ENCODE data around the gene EIF5AL1.

- TF ChIP-seq, protein P1, sequence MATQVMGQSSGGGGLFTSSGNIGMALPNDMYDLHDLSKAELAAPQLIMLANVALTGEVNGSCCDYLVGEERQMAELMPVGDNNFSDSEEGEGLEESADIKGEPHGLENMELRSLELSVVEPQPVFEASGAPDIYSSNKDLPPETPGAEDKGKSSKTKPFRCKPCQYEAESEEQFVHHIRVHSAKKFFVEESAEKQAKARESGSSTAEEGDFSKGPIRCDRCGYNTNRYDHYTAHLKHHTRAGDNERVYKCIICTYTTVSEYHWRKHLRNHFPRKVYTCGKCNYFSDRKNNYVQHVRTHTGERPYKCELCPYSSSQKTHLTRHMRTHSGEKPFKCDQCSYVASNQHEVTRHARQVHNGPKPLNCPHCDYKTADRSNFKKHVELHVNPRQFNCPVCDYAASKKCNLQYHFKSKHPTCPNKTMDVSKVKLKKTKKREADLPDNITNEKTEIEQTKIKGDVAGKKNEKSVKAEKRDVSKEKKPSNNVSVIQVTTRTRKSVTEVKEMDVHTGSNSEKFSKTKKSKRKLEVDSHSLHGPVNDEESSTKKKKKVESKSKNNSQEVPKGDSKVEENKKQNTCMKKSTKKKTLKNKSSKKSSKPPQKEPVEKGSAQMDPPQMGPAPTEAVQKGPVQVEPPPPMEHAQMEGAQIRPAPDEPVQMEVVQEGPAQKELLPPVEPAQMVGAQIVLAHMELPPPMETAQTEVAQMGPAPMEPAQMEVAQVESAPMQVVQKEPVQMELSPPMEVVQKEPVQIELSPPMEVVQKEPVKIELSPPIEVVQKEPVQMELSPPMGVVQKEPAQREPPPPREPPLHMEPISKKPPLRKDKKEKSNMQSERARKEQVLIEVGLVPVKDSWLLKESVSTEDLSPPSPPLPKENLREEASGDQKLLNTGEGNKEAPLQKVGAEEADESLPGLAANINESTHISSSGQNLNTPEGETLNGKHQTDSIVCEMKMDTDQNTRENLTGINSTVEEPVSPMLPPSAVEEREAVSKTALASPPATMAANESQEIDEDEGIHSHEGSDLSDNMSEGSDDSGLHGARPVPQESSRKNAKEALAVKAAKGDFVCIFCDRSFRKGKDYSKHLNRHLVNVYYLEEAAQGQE (IDR thresholded peaks at IDR 0.05; ENCODE audit: unreplicated experiment) = no peak
- TF ChIP-seq, protein P2, sequence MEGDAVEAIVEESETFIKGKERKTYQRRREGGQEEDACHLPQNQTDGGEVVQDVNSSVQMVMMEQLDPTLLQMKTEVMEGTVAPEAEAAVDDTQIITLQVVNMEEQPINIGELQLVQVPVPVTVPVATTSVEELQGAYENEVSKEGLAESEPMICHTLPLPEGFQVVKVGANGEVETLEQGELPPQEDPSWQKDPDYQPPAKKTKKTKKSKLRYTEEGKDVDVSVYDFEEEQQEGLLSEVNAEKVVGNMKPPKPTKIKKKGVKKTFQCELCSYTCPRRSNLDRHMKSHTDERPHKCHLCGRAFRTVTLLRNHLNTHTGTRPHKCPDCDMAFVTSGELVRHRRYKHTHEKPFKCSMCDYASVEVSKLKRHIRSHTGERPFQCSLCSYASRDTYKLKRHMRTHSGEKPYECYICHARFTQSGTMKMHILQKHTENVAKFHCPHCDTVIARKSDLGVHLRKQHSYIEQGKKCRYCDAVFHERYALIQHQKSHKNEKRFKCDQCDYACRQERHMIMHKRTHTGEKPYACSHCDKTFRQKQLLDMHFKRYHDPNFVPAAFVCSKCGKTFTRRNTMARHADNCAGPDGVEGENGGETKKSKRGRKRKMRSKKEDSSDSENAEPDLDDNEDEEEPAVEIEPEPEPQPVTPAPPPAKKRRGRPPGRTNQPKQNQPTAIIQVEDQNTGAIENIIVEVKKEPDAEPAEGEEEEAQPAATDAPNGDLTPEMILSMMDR (conservative IDR thresholded peaks at IDR 0.05; ENCODE audit: low read depth in 2 of 2) = no peak
- TF ChIP-seq EZH2phosphoT487 (IDR thresholded peaks at IDR 0.05; ENCODE audit: unreplicated experiment) = no peak
These were observed 28.4 kb upstream of the EIF5AL1 start for GRCh38 chr10:79483948-79484347.
